H1 (cell line): ENCODE measurements around the gene ZSCAN20. TPM values are rescaled to one million over a fixed set of nuclear protein-coding genes. Genes with fewer than 3 reads are reported as not detected.

Source experiments
- CTCF ChIA-PET: fragments of 300-600 bp; sonication (Branson Sonifier 250); formaldehyde crosslinking; loops from one replicate; lab custom pipeline; 2021; ENCODE audit not compliant: partially characterized antibody; lab: Charles Lee
- POLR2A ChIA-PET: fragments of 300-600 bp; sonication (Branson Sonifier 250); formaldehyde crosslinking; loops from one replicate; lab custom pipeline; 2021; ENCODE audit warnings: inconsistent platforms; ENCODE audit not compliant: partially characterized antibody; lab: Charles Lee
- DNase-seq, 2 experiments: peaks; one replicate each; pipeline versions ENCODE4 v3.0.0 to v3.0.0-alpha.2; 2010 to 2022; ENCODE audit warnings: low spot score in 2 of 2, low read depth in 1 of 2, mixed read lengths in 1 of 2
- FAIRE-seq: peaks from 2 replicates; lab custom pipeline; 2011; peaks lifted over from hg19 to GRCh38; lab: Jason Lieb, UNC
- H2AFZ ChIP-seq: 2 replicates; pipeline ENCODE4 v1.8.1; 2012; ENCODE audit warnings: low read length, inconsistent platforms
- H2AK5ac ChIP-seq: 2 replicates; pipeline ENCODE4 v1.6.1; 2013; ENCODE audit warnings: low read depth, low read length
- H2BK120ac ChIP-seq: replicated peaks from 2 replicates; pipeline ENCODE3; 2013; ENCODE audit warnings: low read depth, low read length, inconsistent platforms
- H2BK12ac ChIP-seq: 2 replicates; pipeline ENCODE4 v1.6.1; 2013; ENCODE audit warnings: low read depth, low read length
- H2BK15ac ChIP-seq: 2 replicates; pipeline ENCODE4 v1.6.1; 2013; ENCODE audit warnings: low read length
- H2BK20ac ChIP-seq: 2 replicates; pipeline ENCODE4 v1.6.1; 2013; ENCODE audit warnings: low read length
- H2BK5ac ChIP-seq: 2 replicates; pipeline ENCODE4 v1.6.1; 2013; ENCODE audit warnings: low read depth, low read length
- H3K14ac ChIP-seq: 2 replicates; pipeline ENCODE4 v1.6.1; 2013; ENCODE audit warnings: inconsistent platforms; ENCODE audit not compliant: insufficient read length
- H3K18ac ChIP-seq: 2 replicates; pipeline ENCODE4 v1.6.1; 2013; ENCODE audit warnings: low read length; ENCODE audit errors: extremely low read depth
- H3K23ac ChIP-seq: 2 replicates; pipeline ENCODE4 v1.6.1; 2013; ENCODE audit warnings: inconsistent platforms; ENCODE audit not compliant: insufficient read length
- H3K23me2 ChIP-seq: 2 replicates; pipeline ENCODE4 v1.6.1; 2013; ENCODE audit warnings: low read depth, low read length
- H3K27ac ChIP-seq: 2 replicates; pipeline ENCODE4 v1.6.1; 2011; ENCODE audit warnings: low read depth, low read length, inconsistent platforms
- H3K27me3 ChIP-seq, 4 experiments: replicated peaks in 1 of 4; 1 replicate in 1 of 4; 2 replicates in 3 of 4; pipeline versions ENCODE4 v1.6.1 to v1.8.1; 2011 to 2013; ENCODE audit warnings: low read length in 3 of 4, mild to moderate bottlenecking in 3 of 4, inconsistent platforms in 2 of 4, mixed read lengths in 2 of 4, moderate library complexity in 1 of 4; ENCODE audit not compliant: control insufficient read depth in 3 of 4, insufficient read depth in 3 of 4; ENCODE audit errors: extremely low read depth in 1 of 4
- H3K36me3 ChIP-seq, 4 experiments: 2 replicates each; pipeline versions ENCODE4 v1.6.1 to v1.8.1; 2011 to 2013; ENCODE audit warnings: mild to moderate bottlenecking in 4 of 4, low read length in 3 of 4, moderate library complexity in 2 of 4, control low read depth in 1 of 4, inconsistent platforms in 1 of 4; ENCODE audit not compliant: insufficient read depth in 4 of 4, control insufficient read depth in 2 of 4
- H3K4ac ChIP-seq: replicated peaks from 2 replicates; pipeline ENCODE3; 2013; ENCODE audit warnings: low read length, low read depth, mixed read lengths, inconsistent platforms; ENCODE audit not compliant: insufficient read length
- H3K4me1 ChIP-seq, 4 experiments: replicated peaks in 1 of 4; 1 replicate in 1 of 4; 2 replicates in 3 of 4; pipeline versions ENCODE4 v1.6.1 to v1.8.1; 2011 to 2013; ENCODE audit warnings: low read length in 3 of 4, inconsistent platforms in 2 of 4, mixed read lengths in 1 of 4; ENCODE audit not compliant: insufficient read depth in 4 of 4, control insufficient read depth in 3 of 4
- H3K4me2 ChIP-seq, 2 experiments: 2 replicates each; pipeline versions ENCODE4 v1.6.1 to v1.8.1; 2011 to 2013; ENCODE audit warnings: low read depth in 2 of 2, low read length in 2 of 2, control low read depth in 1 of 2, inconsistent platforms in 1 of 2, mild to moderate bottlenecking in 1 of 2; ENCODE audit not compliant: insufficient read depth in 1 of 2
- H3K4me3 ChIP-seq, 4 experiments: fragments of 200-600, 300-600 bp in 1 of 4; sonication (generic), shearing (Covaris generic), sonication (Bioruptor Twin) in 1 of 4; 2 replicates each; pipeline versions ENCODE4 v1.5.1 to v1.8.1; 2011 to 2016; ENCODE audit warnings: low read length in 4 of 4, low read depth in 3 of 4, control low read depth in 2 of 4, inconsistent platforms in 2 of 4, mild to moderate bottlenecking in 2 of 4, mixed read lengths in 1 of 4, moderate library complexity in 1 of 4; ENCODE audit not compliant: insufficient read depth in 2 of 4; ENCODE audit errors: extremely low read depth in 1 of 4
- H3K56ac ChIP-seq: replicated peaks from 2 replicates; pipeline ENCODE3; 2013; ENCODE audit warnings: low read depth, mild to moderate bottlenecking, mixed read lengths, low read length, inconsistent platforms; ENCODE audit not compliant: insufficient read length
- H3K79me1 ChIP-seq: 2 replicates; pipeline ENCODE4 v1.6.1; 2013; ENCODE audit warnings: low read depth, low read length, control low read depth
- H3K79me2 ChIP-seq, 2 experiments: 2 replicates each; pipeline versions ENCODE4 v1.6.1 to v1.8.1; 2012 to 2013; ENCODE audit warnings: low read length in 2 of 2, mild to moderate bottlenecking in 2 of 2, inconsistent platforms in 1 of 2; ENCODE audit not compliant: insufficient read depth in 2 of 2, control insufficient read depth in 1 of 2
- H3K9ac ChIP-seq, 4 experiments: replicated peaks in 1 of 4; 1 replicate in 1 of 4; 2 replicates in 3 of 4; pipeline versions ENCODE4 v1.6.1 to v1.8.1; 2011 to 2013; ENCODE audit warnings: low read depth in 3 of 4, low read length in 3 of 4, control low read depth in 2 of 4, mild to moderate bottlenecking in 2 of 4, moderate library complexity in 2 of 4, inconsistent platforms in 1 of 4; ENCODE audit errors: extremely low read depth in 1 of 4
- H3K9me3 ChIP-seq, 2 experiments: 2 replicates each; pipeline versions ENCODE4 v1.6.1 to v1.8.1; 2012 to 2013; ENCODE audit warnings: mild to moderate bottlenecking in 2 of 2, moderate library complexity in 2 of 2, control low read depth in 1 of 2, inconsistent platforms in 1 of 2, low read depth in 1 of 2, low read length in 1 of 2, mixed read lengths in 1 of 2; ENCODE audit not compliant: insufficient read depth in 2 of 2
- H4K20me1 ChIP-seq, 2 experiments: replicated peaks in 1 of 2; 2 replicates each; pipeline versions ENCODE3 to v1.8.1; 2011 to 2013; ENCODE audit warnings: inconsistent platforms in 2 of 2, low read length in 2 of 2, mild to moderate bottlenecking in 1 of 2; ENCODE audit not compliant: insufficient read depth in 2 of 2, control insufficient read depth in 1 of 2
- H4K5ac ChIP-seq: 2 replicates; pipeline ENCODE4 v1.6.1; 2013; ENCODE audit warnings: low read length, low read depth, mixed read lengths, inconsistent platforms; ENCODE audit not compliant: insufficient read length
- H4K8ac ChIP-seq: 2 replicates; pipeline ENCODE4 v1.8.0; 2013; ENCODE audit warnings: mild to moderate bottlenecking, moderate library complexity, low read length, inconsistent platforms; ENCODE audit not compliant: insufficient read depth; ENCODE audit errors: extremely low read depth
- H4K91ac ChIP-seq: replicated peaks from 2 replicates; pipeline ENCODE3; 2013; ENCODE audit warnings: low read length, mixed read lengths, inconsistent platforms; ENCODE audit not compliant: insufficient read length
- BCL11A ChIP-seq, 2 experiments: IDR thresholded peaks; one replicate each; pipeline ENCODE4 v1.6.1; 2011; ENCODE audit warnings: low read depth in 2 of 2, low read length in 2 of 2, mild to moderate bottlenecking in 2 of 2
- CREB1 ChIP-seq: IDR thresholded peaks from 2 replicates; pipeline ENCODE4 v1.6.1; 2012; ENCODE audit warnings: inconsistent platforms
- JUN ChIP-seq: IDR thresholded peaks from 2 replicates; pipeline ENCODE4 v1.6.1; 2011; ENCODE audit warnings: low read depth, mild to moderate bottlenecking, improper control_type of control experiment, low read length
- JUND ChIP-seq: IDR thresholded peaks from 2 replicates; pipeline ENCODE4 v1.6.1; 2011; ENCODE audit warnings: mild to moderate bottlenecking, improper control_type of control experiment, low read length
- KDM1A ChIP-seq: fragments of 200-600, 300-600 bp; sonication (generic); IDR thresholded peaks from 2 replicates; pipeline ENCODE4 v1.7.1; 2016; ENCODE audit warnings: mild to moderate bottlenecking, low read length, borderline replicate concordance
- MAFK ChIP-seq: IDR thresholded peaks from 2 replicates; pipeline ENCODE4 v1.6.1; 2012; ENCODE audit warnings: low read depth, mild to moderate bottlenecking, improper control_type of control experiment, low read length
- MAX ChIP-seq: IDR thresholded peaks from 2 replicates; pipeline ENCODE4 v1.6.1; 2012; ENCODE audit warnings: inconsistent platforms
- POU5F1 ChIP-seq: IDR thresholded peaks from 2 replicates; pipeline ENCODE4 v1.6.1; 2011; ENCODE audit warnings: low read depth, mild to moderate bottlenecking, low read length, moderate library complexity
- SIRT6 ChIP-seq: IDR thresholded peaks from one replicate; pipeline ENCODE4 v1.7.1; 2012; ENCODE audit warnings: low read length, inconsistent platforms
- SUZ12 ChIP-seq: fragments of 200-600 bp; sonication (generic); IDR thresholded peaks from 2 replicates; pipeline ENCODE4 v1.6.1; 2012; ENCODE audit warnings: mild to moderate bottlenecking, inconsistent platforms, low read length, moderate library complexity, mixed read lengths
- TCF12 ChIP-seq: IDR thresholded peaks from 2 replicates; pipeline ENCODE4 v1.6.1; 2011; ENCODE audit warnings: low read depth, mild to moderate bottlenecking, low read length
- TEAD4 ChIP-seq: IDR thresholded peaks from 2 replicates; pipeline ENCODE4 v1.6.1; 2012; ENCODE audit warnings: low read depth, low read length, inconsistent platforms, mixed read lengths
- WGBS, 2 experiments: shearing (Covaris generic) in 1 of 2; methylation state at CpG; one replicate each; pipeline versions ENCODE4 v1.1.6 to v1.1.7; 2013 to 2015; ENCODE audit warnings: low lambda C conversion rate in 2 of 2, mixed read lengths in 2 of 2, inconsistent platforms in 1 of 2, low coverage in 1 of 2, missing lambda C conversion rate in 1 of 2; ENCODE audit not compliant: insufficient replicate concordance in 2 of 2, insufficient coverage in 1 of 2, insufficient read length in 1 of 2; ENCODE audit errors: extremely low coverage in 1 of 2, missing lambda C conversion rate in 1 of 2; 5-methylcytosine and 5-hydroxymethylcytosine counted together
- polyA plus RNA-seq, 7 experiments: library from polyadenylated mRNA; depleted of rRNA in 3 of 7; stranded (reverse) in 5 of 7; unstranded in 2 of 7; fragments of >200 nt in 5 of 7; fragments of 200-250 nt in 2 of 7; gene quantifications; 1 replicate in 5 of 7; 2 replicates in 1 of 7; 4 replicates in 1 of 7; pipeline versions ENCODE4 v1.2.1 to v1.2.3, GENCODE V29; 2011 to 2013; ENCODE audit warnings: missing spikeins in 2 of 7, mixed read lengths in 2 of 7
- total RNA-seq: library from RNA; stranded (reverse); fragmentation: NEBNext Ultra II Directional; extraction: Animal tissue kit (Norgen Biotek cat#: 25700); gene quantifications from 2 replicates; pipeline ENCODE4 v1.2.1, GENCODE V29; 2021

The ZSCAN20 gene
- total and polyA plus RNA-seq, 2 of the 8 experiments (the other 6 are each of a cell fraction or from before 2014, with no cell fraction given): 0.70 to 3.4 TPM

- H3K4ac ChIP-seq: no peak overlapping the region
- no peak overlapping the region for H4K8ac ChIP-seq
- 0 out of 2 replicates have a peak overlapping the region, but pooled peaks have one; percentile 39 for H3K18ac ChIP-seq
- H2BK5ac ChIP-seq: no peak overlapping the region
- peaks cover 0 to 22% (median 7%) of the 10 kb centered on the region in 4 experiments for H3K4me1 ChIP-seq
- no peak for DNase-seq
- H3K79me2 ChIP-seq: no peaks in the 10 kb centered on the region
- no peak for FAIRE-seq
- no peak overlapping the region for H2AFZ ChIP-seq
- H3K36me3 ChIP-seq: no peaks in the 10 kb centered on the region
- H3K4me3 ChIP-seq: peak overlapping the region in 1 of 4 experiments; percentile 66; a peak in 1 of 8 replicates
- no peak overlapping the region for H2BK120ac ChIP-seq
- peak overlapping the region in 1 of 2 experiments; percentile 81; a peak in 1 of 4 replicates for H3K4me2 ChIP-seq
- no peaks in the 10 kb centered on the region for H4K20me1 ChIP-seq
- ChIA-PET POLR2A (interaction anchor here (0.6 to 2.4 kb wide), 2 partner anchors 8 to 533 kb away, joined by 3 to 9 read pairs; no protein-coding TSS in a partner anchor), CTCF (no interaction called here)
- WGBS, 2 experiments: 92% methylated on average over 2 of the region's 2 CpGs; no CpG with 5 or more reads in 1 of the 2 experiments
- H2BK15ac ChIP-seq: no peak overlapping the region
- H2AK5ac ChIP-seq: peak overlapping the region; percentile 42; the same call in 1 of the 2 replicates
- no peak for TF ChIP-seq JUND
- TF ChIP-seq JUN: no peak
- TF ChIP-seq MAX: no peak
- TF ChIP-seq SUZ12: no peak
- TF ChIP-seq TEAD4: no peak
- TF ChIP-seq KDM1A: no peak
- TF ChIP-seq TCF12: no peak
- no peak for TF ChIP-seq BCL11A (IDR thresholded peaks at IDR 0.05; ENCODE audit: low read depth in 2 of 2, low read length in 2 of 2)
- no peak for TF ChIP-seq SIRT6
- no peak for TF ChIP-seq POU5F1
- TF ChIP-seq MAFK: no peak
- TF ChIP-seq CREB1: no peak
- 0 out of 2 replicates have a peak overlapping the region, but pooled peaks have one; percentile 6 for H2BK12ac ChIP-seq
- H3K27ac ChIP-seq: no peak overlapping the region
- peaks cover 5% of the 10 kb centered on the region; the same call in 1 of the 2 replicates for H3K23me2 ChIP-seq
- H4K5ac ChIP-seq: no peak overlapping the region
- H4K91ac ChIP-seq: no peak overlapping the region
- no peaks in the 10 kb centered on the region; the same call in 1 of the 2 replicates for H3K79me1 ChIP-seq
- no peak overlapping the region for H3K9ac ChIP-seq
- H3K56ac ChIP-seq: no peak overlapping the region
- H2BK20ac ChIP-seq: peak overlapping the region; percentile 35; the same call in 1 of the 2 replicates
- no peaks in the 10 kb centered on the region for H3K9me3 ChIP-seq
- peaks cover 0 to 22% (median 14%) of the 10 kb centered on the region in 4 experiments; a peak in 5 of 7 replicates for H3K27me3 ChIP-seq
- H3K14ac ChIP-seq: no peak overlapping the region
- no peak overlapping the region for H3K23ac ChIP-seq
These were observed 43.8 kb upstream of the ZSCAN20 start for GRCh38 chr1:33428661-33429060.
